Activated gamma-delta T cell treated with Interleukin-2 at 50 U/mL for 16 hours (primary cell): ENCODE results near the gene ZIC3.

Experiments
- DNase-seq: peaks from one replicate; pipeline ENCODE4 v3.0.0-alpha.2; 2020

ZIC3 gene

GRCh38 chrX:137574102-137574783 lies 8.3 kb downstream of the ZIC3 start:
- no peak for DNase-seq

GRCh38 chrX:137574784-137575293 lies 8.9 kb downstream of the ZIC3 start:
- DNase-seq = no peak

DNA sequence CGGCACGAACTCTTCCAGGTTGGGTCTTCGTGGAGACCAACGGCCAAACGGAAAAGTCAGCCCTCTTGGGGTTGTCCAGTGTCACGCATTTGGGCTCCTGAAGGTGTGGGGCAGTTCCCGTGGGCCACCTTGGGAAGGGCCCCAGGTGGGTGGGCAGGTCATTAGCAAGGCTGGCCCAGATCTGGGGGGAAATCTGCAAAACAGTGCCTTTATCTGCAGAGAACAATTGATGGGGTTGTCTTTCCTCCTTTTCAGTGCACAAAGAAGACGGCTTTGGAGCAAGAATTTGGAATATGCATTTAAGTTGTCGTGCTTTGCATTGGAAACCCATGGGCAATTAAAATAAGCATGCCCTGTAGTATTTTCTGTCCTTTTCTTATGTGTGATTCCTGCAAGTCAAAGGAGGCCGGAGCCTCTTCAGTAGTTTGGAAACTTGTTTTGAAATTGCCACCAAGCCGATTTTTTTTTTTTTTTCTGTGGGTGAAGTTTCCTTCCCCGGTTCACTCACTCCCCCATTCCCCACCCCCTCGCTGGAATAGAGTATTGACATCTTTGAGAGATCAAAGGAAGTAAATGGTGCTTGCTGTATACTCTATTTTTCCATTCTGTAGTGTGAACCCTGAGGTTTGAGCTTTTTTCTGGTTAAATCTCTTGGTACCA lies 9.8 kb downstream of the ZIC3 start:
- DNase-seq = no peak

GRCh38 chrX:137587151-137587550 lies 21.2 kb downstream of the ZIC3 start:
- DNase-seq = no peak

GRCh38 chrX:137600769-137601168 lies 34.8 kb downstream of the ZIC3 start:
- DNase-seq = no peak
